ENCODE results near the gene KCNJ15. TPM values are rescaled to one million over a fixed set of nuclear protein-coding genes. Genes with fewer than 3 reads are reported as not detected.

Gene KCNJ15
- total RNA-seq, 1 experiment from 2014 or later: not detected

DNA sequence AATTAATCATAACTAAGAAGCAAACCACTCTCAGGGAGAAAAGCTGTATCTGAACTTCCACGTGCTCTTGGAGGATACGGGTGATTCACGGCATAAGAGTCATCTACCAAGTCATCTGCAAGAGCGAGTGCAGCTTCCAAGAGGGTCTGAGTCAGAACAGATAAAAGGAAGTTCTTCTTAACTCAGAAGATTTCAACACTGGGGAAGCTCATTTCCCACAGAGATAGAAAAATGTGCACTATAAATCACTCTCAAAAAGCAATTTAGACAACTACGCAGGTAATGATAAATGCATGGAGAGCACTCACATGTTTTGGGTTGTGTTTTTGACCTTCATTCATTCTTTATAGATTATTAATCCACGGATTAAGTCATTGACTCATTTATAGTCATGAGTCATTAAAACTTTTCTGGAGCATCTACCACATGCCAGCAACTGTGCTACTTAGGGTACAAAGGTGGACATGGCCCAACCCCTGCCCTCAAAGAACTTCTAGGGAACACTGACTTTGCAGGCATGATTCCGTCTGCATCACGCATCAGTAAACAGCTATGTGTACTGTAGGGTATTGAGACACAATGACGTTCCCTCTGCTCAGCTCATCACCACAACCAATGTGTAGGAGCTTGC is 20.8 kb downstream of the KCNJ15 start:
- no TSS peak for BruUV-seq (replicated peaks)
- H3K36me3 Mint-ChIP-seq (ENCODE audit: insufficient read depth, unreplicated experiment): no peaks in the 10 kb centered on the region
- DNase-seq: no peak
- no peaks in the 10 kb centered on the region for H3K4me1 Mint-ChIP-seq (ENCODE audit: low read depth, unreplicated experiment)
- H3K36me3 ChIP-seq (ENCODE audit: control insufficient read depth, insufficient read depth, low read length): no peaks in the 10 kb centered on the region
- H3K9me3 Mint-ChIP-seq (ENCODE audit: unreplicated experiment): no peaks in the 10 kb centered on the region
- no peaks in the 10 kb centered on the region for H3K4me1 ChIP-seq
- no peaks in the 10 kb centered on the region for H3K27me3 ChIP-seq (replicated peaks; ENCODE audit: control insufficient read depth, insufficient read depth, low read length)
- ChIA-PET CTCF (no interaction called here), POLR2A (no interaction called here)
- TF ChIP-seq, protein P1, sequence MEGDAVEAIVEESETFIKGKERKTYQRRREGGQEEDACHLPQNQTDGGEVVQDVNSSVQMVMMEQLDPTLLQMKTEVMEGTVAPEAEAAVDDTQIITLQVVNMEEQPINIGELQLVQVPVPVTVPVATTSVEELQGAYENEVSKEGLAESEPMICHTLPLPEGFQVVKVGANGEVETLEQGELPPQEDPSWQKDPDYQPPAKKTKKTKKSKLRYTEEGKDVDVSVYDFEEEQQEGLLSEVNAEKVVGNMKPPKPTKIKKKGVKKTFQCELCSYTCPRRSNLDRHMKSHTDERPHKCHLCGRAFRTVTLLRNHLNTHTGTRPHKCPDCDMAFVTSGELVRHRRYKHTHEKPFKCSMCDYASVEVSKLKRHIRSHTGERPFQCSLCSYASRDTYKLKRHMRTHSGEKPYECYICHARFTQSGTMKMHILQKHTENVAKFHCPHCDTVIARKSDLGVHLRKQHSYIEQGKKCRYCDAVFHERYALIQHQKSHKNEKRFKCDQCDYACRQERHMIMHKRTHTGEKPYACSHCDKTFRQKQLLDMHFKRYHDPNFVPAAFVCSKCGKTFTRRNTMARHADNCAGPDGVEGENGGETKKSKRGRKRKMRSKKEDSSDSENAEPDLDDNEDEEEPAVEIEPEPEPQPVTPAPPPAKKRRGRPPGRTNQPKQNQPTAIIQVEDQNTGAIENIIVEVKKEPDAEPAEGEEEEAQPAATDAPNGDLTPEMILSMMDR (IDR thresholded peaks at IDR 0.05; ENCODE audit: insufficient read depth in 1 of 2, low read depth in 1 of 2, low read length in 1 of 2, severe bottlenecking in 1 of 2, unreplicated experiment in 1 of 2): no peak
- no peaks in the 10 kb centered on the region for H3K9me3 ChIP-seq
- H3K27me3 Mint-ChIP-seq (ENCODE audit: insufficient read depth, unreplicated experiment): peaks cover 9% of the 10 kb centered on the region
- no peak overlapping the region for H3K4me3 Mint-ChIP-seq (ENCODE audit: unreplicated experiment)
- no peak overlapping the region for H3K4me3 ChIP-seq (ENCODE audit: low read depth, low read length)
- no peak overlapping the region for H3K27ac Mint-ChIP-seq (ENCODE audit: unreplicated experiment)
- intact Hi-C loops (cut with micrococcal nuclease; ENCODE audit: unreplicated experiment): no loop called here

- no peaks in the 10 kb centered on the region for H3K27me3 ChIP-seq (replicated peaks; ENCODE audit: control insufficient read depth, insufficient read depth, low read length)
- H3K4me3 ChIP-seq (ENCODE audit: low read depth, low read length): no peak overlapping the region
- Mint-ChIP-seq H3K9me3 (ENCODE audit: unreplicated experiment) (no peaks in the 10 kb centered on the region), H3K36me3 (ENCODE audit: insufficient read depth, unreplicated experiment) (no peaks in the 10 kb centered on the region), H3K27ac (ENCODE audit: unreplicated experiment) (no peak overlapping the region), H3K4me1 (ENCODE audit: low read depth, unreplicated experiment) (no peaks in the 10 kb centered on the region), H3K27me3 (ENCODE audit: insufficient read depth, unreplicated experiment) (peaks cover 7% of the 10 kb centered on the region), H3K4me3 (ENCODE audit: unreplicated experiment) (no peak overlapping the region)
- BruUV-seq (replicated peaks): no TSS peak
- intact Hi-C loops (cut with micrococcal nuclease; ENCODE audit: unreplicated experiment): no loop called here
- DNase-seq: no peak
- TF ChIP-seq, protein P1 (IDR thresholded peaks at IDR 0.05; ENCODE audit: insufficient read depth in 1 of 2, low read depth in 1 of 2, low read length in 1 of 2, severe bottlenecking in 1 of 2, unreplicated experiment in 1 of 2): no peak
- ChIA-PET CTCF (no interaction called here), POLR2A (no interaction called here)
- H3K9me3 ChIP-seq: no peaks in the 10 kb centered on the region
- H3K36me3 ChIP-seq (ENCODE audit: control insufficient read depth, insufficient read depth, low read length): no peaks in the 10 kb centered on the region
- H3K4me1 ChIP-seq: no peaks in the 10 kb centered on the region
These were observed 23.7 kb downstream of the KCNJ15 start for GRCh38 chr21:38280454-38280853.

DNA sequence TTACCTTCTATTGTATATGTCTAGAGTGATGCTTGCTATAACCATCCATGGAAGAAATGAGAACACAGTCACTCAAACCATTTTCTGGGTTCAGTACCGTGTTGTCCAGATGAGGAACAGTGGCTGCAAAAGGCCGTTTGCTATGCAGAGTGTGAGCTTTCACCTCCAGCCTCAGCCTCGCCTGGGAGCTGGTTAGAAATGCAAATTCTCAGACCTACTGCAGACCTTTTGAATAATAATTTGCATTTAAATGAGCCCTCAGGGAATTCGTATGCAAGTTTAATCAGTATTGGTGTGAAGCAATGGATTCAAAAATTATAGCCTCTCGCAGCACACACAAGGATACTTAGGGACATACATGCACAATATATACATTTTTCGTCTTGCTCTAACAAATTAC is 24.1 kb downstream of the KCNJ15 start:
- intact Hi-C loops (cut with micrococcal nuclease; ENCODE audit: unreplicated experiment): no loop called here
- BruUV-seq (replicated peaks): no TSS peak
- CTCF ChIA-PET: no interaction called here
- no peak overlapping the region for H3K4me3 Mint-ChIP-seq (ENCODE audit: unreplicated experiment)
- H3K9me3 Mint-ChIP-seq (ENCODE audit: unreplicated experiment): no peaks in the 10 kb centered on the region
- TF ChIP-seq, protein P1 (IDR thresholded peaks at IDR 0.05; ENCODE audit: insufficient read depth in 1 of 2, low read depth in 1 of 2, low read length in 1 of 2, severe bottlenecking in 1 of 2, unreplicated experiment in 1 of 2): no peak
- H3K36me3 ChIP-seq (ENCODE audit: control insufficient read depth, insufficient read depth, low read length): no peaks in the 10 kb centered on the region
- H3K27me3 ChIP-seq (replicated peaks; ENCODE audit: control insufficient read depth, insufficient read depth, low read length): no peaks in the 10 kb centered on the region
- no peak overlapping the region for H3K27ac Mint-ChIP-seq (ENCODE audit: unreplicated experiment)
- no peak for DNase-seq
- no peaks in the 10 kb centered on the region for H3K4me1 Mint-ChIP-seq (ENCODE audit: low read depth, unreplicated experiment)
- H3K9me3 ChIP-seq: no peaks in the 10 kb centered on the region
- H3K27me3 Mint-ChIP-seq (ENCODE audit: insufficient read depth, unreplicated experiment): peaks cover 7% of the 10 kb centered on the region
- POLR2A ChIA-PET: no interaction called here
- H3K4me3 ChIP-seq (ENCODE audit: low read depth, low read length): no peak overlapping the region
- H3K4me1 ChIP-seq: no peaks in the 10 kb centered on the region
- H3K36me3 Mint-ChIP-seq (ENCODE audit: insufficient read depth, unreplicated experiment): no peaks in the 10 kb centered on the region
